ENCODE data around the gene UNC13B.
"Not testable (repeated sequence)": the region's sequence is repeated elsewhere in the genome, so short reads cannot be mapped to it uniquely, and the experiment has no call there.

UNC13B gene

DNA sequence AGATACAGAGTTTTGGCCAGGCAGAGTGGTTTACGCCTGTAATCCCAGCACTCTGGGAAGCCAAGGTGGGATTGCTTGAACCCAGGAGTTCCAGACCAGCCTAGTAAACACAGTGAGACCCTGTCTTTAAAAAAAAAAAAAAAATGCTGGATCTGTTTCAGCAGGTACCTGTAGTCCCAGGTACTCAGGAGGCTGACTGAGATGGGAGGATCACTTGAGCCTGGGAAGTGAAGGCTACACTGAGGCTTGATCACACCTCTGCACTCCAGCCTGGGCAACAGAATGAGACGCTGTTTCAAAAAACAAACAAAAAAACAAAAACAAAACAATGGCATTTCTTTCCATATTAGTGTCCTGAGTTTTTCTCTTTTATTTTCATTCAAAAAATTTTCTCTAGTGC is 19.0 kb downstream of the UNC13B start:
- Histone ChIP-seq H3K36me3 (ENCODE audit: control insufficient read depth in 4 of 4, insufficient read depth in 4 of 4, low read length in 3 of 4) (no peaks in the 10 kb centered on the region), H3K9me3 (ENCODE audit: control extremely low read depth in 1 of 5, control insufficient read depth in 4 of 5, insufficient read depth in 2 of 5, low read depth in 1 of 5, low read length in 4 of 5) (peaks cover 3 to 17% (median 4%) of the 10 kb centered on the region in 5 experiments), H3K4me1 (ENCODE audit: control extremely low read depth in 1 of 4, control insufficient read depth in 4 of 4, insufficient read depth in 4 of 4, low read length in 3 of 4) (no peaks in the 10 kb centered on the region), H3K4me3 (ENCODE audit: control insufficient read depth in 1 of 7, extremely low read depth in 1 of 7, insufficient read depth in 4 of 7, low read depth in 2 of 7, low read length in 6 of 7) (no peak overlapping the region), H3K27ac (ENCODE audit: insufficient read depth in 1 of 2, low read depth in 1 of 2, low read length in 2 of 2, poor library complexity in 1 of 2, severe bottlenecking in 2 of 2) (no peak overlapping the region), H3K27me3 (replicated peaks in 2 of 5; ENCODE audit: control insufficient read depth in 4 of 5, insufficient read depth in 5 of 5, low read length in 4 of 5) (no peaks in the 10 kb centered on the region)
- 100% methylated on average over 1 of the region's 2 CpGs for WGBS (ENCODE audit: insufficient coverage)
- DNase-seq = no peak
- ChIA-PET CTCF (no interaction called here), POLR2A (no interaction called here)

DNA sequence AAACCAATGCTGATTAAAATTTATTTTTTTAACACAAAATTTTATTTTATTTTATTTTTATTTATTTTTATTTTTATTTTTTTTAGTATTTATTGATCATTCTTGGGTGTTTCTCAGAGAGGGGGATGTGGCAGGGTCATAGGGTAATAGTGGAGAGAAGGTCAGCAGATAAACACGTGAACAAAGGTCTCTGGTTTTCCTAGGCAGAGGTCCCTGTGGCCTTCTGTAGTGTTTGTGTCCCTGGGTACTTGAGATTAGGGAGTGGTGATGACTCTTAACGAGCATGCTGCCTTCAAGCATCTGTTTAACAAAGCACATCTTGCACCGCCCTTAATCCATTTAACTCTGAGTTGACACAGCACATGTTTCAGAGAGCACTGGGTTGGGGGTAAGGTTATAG is 20.6 kb downstream of the UNC13B start:
- POLR2A ChIA-PET; H3K27me3 ChIP-seq (replicated peaks in 2 of 5; ENCODE audit: control insufficient read depth in 4 of 5, insufficient read depth in 5 of 5, low read length in 4 of 5); H3K4me3 ChIP-seq (ENCODE audit: control insufficient read depth in 1 of 7, extremely low read depth in 1 of 7, insufficient read depth in 4 of 7, low read depth in 2 of 7, low read length in 6 of 7); H3K27ac ChIP-seq (ENCODE audit: insufficient read depth in 1 of 2, low read depth in 1 of 2, low read length in 2 of 2, poor library complexity in 1 of 2, severe bottlenecking in 2 of 2); H3K36me3 ChIP-seq (ENCODE audit: control insufficient read depth in 4 of 4, insufficient read depth in 4 of 4, low read length in 3 of 4); H3K4me1 ChIP-seq (ENCODE audit: control extremely low read depth in 1 of 4, control insufficient read depth in 4 of 4, insufficient read depth in 4 of 4, low read length in 3 of 4); CTCF ChIA-PET; DNase-seq: not testable (repeated sequence)
- no CpG with 5 or more reads among the region's 3 CpGs for WGBS (ENCODE audit: insufficient coverage)
- peaks cover 3 to 22% (median 4%) of the 10 kb centered on the region in 5 experiments for H3K9me3 ChIP-seq (ENCODE audit: control extremely low read depth in 1 of 5, control insufficient read depth in 4 of 5, insufficient read depth in 2 of 5, low read depth in 1 of 5, low read length in 4 of 5)

DNA sequence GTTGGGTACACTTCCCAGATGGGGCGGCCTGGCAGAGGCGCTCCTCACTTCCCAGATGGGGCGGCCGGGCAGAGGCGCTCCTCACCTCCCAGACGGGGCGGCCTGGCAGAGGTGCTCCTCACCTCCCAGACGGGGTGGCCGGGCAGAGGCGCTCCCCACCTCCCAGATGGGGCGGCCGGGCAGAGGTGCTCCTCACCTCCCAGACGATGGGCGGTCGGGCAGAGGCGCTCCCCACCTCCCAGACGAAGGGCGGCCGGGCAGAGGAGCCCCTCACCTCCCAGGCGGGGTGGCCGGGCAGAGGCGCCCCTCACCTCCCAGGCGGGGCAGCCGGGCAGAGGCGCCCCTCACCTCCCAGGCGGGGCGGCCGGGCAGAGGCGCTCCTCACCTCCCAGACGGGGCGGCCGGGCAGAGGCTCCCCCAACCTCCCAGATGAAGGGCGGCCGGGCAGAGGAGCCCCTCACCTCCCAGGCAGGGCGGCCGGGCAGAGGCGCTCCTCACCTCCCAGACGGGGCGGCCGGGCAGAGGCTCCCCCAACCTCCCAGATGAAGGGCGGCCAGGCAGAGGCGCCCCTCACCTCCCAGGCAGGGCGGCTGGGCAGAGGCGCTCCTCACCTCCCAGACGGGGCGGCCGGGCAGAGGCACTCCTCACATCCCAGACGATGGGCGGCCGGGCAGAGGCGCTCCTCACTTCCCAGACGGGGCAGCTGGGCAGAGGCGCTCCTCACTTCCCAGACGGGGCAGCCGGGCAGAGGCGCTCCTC is 21.4 kb downstream of the UNC13B start:
- H3K27me3 ChIP-seq (replicated peaks in 2 of 5; ENCODE audit: control insufficient read depth in 4 of 5, insufficient read depth in 5 of 5, low read length in 4 of 5); CTCF ChIA-PET; H3K27ac ChIP-seq (ENCODE audit: insufficient read depth in 1 of 2, low read depth in 1 of 2, low read length in 2 of 2, poor library complexity in 1 of 2, severe bottlenecking in 2 of 2); H3K4me1 ChIP-seq (ENCODE audit: control extremely low read depth in 1 of 4, control insufficient read depth in 4 of 4, insufficient read depth in 4 of 4, low read length in 3 of 4); H3K4me3 ChIP-seq (ENCODE audit: control insufficient read depth in 1 of 7, extremely low read depth in 1 of 7, insufficient read depth in 4 of 7, low read depth in 2 of 7, low read length in 6 of 7); DNase-seq; POLR2A ChIA-PET; H3K36me3 ChIP-seq (ENCODE audit: control insufficient read depth in 4 of 4, insufficient read depth in 4 of 4, low read length in 3 of 4): not testable (repeated sequence)
- 97% methylated on average over 39 of the region's 56 CpGs for WGBS (ENCODE audit: insufficient coverage)
- H3K9me3 ChIP-seq (ENCODE audit: control extremely low read depth in 1 of 5, control insufficient read depth in 4 of 5, insufficient read depth in 2 of 5, low read depth in 1 of 5, low read length in 4 of 5) = peaks cover 3 to 22% (median 4%) of the 10 kb centered on the region in 5 experiments

DNA sequence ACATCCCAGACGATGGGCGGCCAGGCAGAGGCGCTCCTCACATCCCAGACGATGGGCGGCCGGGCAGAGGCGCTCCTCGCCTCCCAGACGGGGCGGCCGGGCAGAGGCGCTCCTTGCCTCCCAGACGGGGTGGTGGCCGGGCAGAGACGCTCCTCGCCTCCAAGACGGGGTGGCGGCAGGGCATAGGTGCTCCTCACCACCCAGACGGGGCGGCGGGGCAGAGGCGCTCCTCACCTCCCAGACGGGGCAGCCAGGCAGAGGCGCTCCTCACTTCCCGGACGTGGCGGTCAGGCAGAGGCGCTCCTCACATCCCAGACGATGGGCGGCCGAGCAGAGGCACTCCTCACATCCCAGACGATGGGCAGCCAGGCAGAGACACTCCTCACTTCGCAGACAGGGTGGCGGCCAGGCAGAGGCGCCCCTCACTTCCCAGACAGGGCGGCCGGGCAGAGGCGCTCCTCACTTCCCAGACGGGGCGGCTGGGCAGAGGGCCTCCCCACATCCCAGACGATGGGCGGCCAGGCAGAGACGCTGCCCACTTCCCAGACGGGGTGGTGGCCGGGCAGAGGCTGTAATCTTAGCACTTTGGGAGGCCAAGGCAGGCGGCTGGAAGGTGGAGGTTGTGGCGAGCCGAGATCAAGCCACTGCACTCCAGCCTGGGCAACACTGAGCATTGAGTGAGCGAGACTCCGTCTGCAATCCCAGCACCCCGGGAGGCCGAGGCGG is 22.1 kb downstream of the UNC13B start:
- 99% methylated on average over 43 of the region's 53 CpGs for WGBS (ENCODE audit: insufficient coverage)

DNA sequence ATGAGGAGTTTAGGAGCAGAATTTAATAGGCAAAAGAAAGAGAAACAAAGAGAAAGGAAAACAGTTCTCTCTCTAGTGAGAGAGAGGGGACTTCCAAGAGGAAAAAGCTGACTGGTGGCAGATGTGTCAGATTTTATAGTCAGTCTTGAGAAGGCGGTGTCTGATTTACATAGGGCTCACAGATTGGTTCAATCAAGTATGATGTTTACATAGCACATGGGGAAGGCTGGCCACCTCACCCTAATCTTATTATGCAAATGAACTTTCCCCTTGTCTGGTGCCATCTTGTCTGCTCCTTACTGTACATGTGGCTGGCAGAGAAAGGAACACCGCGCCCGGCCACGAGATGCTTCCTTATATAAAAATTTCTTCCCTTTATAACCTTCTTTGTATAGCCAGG is 24.7 kb downstream of the UNC13B start:
- ChIA-PET POLR2A (no interaction called here), CTCF (no interaction called here)
- Histone ChIP-seq H3K27me3 (replicated peaks in 2 of 5; ENCODE audit: control insufficient read depth in 4 of 5, insufficient read depth in 5 of 5, low read length in 4 of 5) (no peaks in the 10 kb centered on the region), H3K4me1 (ENCODE audit: control extremely low read depth in 1 of 4, control insufficient read depth in 4 of 4, insufficient read depth in 4 of 4, low read length in 3 of 4) (no peaks in the 10 kb centered on the region), H3K4me3 (ENCODE audit: control insufficient read depth in 1 of 7, extremely low read depth in 1 of 7, insufficient read depth in 4 of 7, low read depth in 2 of 7, low read length in 6 of 7) (no peak overlapping the region), H3K27ac (ENCODE audit: insufficient read depth in 1 of 2, low read depth in 1 of 2, low read length in 2 of 2, poor library complexity in 1 of 2, severe bottlenecking in 2 of 2) (no peak overlapping the region), H3K36me3 (ENCODE audit: control insufficient read depth in 4 of 4, insufficient read depth in 4 of 4, low read length in 3 of 4) (no peaks in the 10 kb centered on the region), H3K9me3 (ENCODE audit: control extremely low read depth in 1 of 5, control insufficient read depth in 4 of 5, insufficient read depth in 2 of 5, low read depth in 1 of 5, low read length in 4 of 5) (peaks cover 2 to 29% (median 13%) of the 10 kb centered on the region in 5 experiments)
- WGBS (ENCODE audit: insufficient coverage) = 100% methylated on average over 1 of the region's 5 CpGs
- no peak for DNase-seq

More for the DNA sequence above, 22.1 kb downstream of the UNC13B start:
- POLR2A ChIA-PET; H3K4me1 ChIP-seq (ENCODE audit: control extremely low read depth in 1 of 4, control insufficient read depth in 4 of 4, insufficient read depth in 4 of 4, low read length in 3 of 4); H3K36me3 ChIP-seq (ENCODE audit: control insufficient read depth in 4 of 4, insufficient read depth in 4 of 4, low read length in 3 of 4); H3K27ac ChIP-seq (ENCODE audit: insufficient read depth in 1 of 2, low read depth in 1 of 2, low read length in 2 of 2, poor library complexity in 1 of 2, severe bottlenecking in 2 of 2); H3K4me3 ChIP-seq (ENCODE audit: control insufficient read depth in 1 of 7, extremely low read depth in 1 of 7, insufficient read depth in 4 of 7, low read depth in 2 of 7, low read length in 6 of 7); DNase-seq; H3K27me3 ChIP-seq (replicated peaks in 2 of 5; ENCODE audit: control insufficient read depth in 4 of 5, insufficient read depth in 5 of 5, low read length in 4 of 5); CTCF ChIA-PET: not testable (repeated sequence)
- H3K9me3 ChIP-seq (ENCODE audit: control extremely low read depth in 1 of 5, control insufficient read depth in 4 of 5, insufficient read depth in 2 of 5, low read depth in 1 of 5, low read length in 4 of 5) = peaks cover 3 to 22% (median 4%) of the 10 kb centered on the region in 5 experiments

DNA sequence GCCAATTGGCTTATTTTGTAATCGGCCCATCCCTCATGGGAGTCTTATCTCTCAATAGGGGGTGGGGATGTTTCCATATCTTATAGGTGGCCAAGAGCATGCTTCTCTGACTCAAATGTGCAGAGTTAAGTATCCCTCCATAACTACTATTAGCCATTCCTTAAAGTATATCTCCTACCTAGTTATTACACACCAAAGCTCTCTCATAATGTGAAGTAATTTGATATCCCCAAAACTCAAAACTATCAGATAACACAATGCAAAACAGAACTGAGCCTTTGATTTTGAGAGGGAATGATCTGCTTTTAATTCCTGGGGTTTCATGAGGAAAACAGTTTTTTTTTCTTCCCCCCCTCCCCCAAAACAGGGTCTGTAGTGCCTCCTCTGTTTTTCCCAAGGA is 28.4 kb downstream of the UNC13B start:
- Histone ChIP-seq H3K36me3 (ENCODE audit: control insufficient read depth in 4 of 4, insufficient read depth in 4 of 4, low read length in 3 of 4) (no peaks in the 10 kb centered on the region), H3K27ac (ENCODE audit: insufficient read depth in 1 of 2, low read depth in 1 of 2, low read length in 2 of 2, poor library complexity in 1 of 2, severe bottlenecking in 2 of 2) (no peak overlapping the region), H3K27me3 (replicated peaks in 2 of 5; ENCODE audit: control insufficient read depth in 4 of 5, insufficient read depth in 5 of 5, low read length in 4 of 5) (no peaks in the 10 kb centered on the region), H3K4me1 (ENCODE audit: control extremely low read depth in 1 of 4, control insufficient read depth in 4 of 4, insufficient read depth in 4 of 4, low read length in 3 of 4) (no peaks in the 10 kb centered on the region), H3K9me3 (ENCODE audit: control extremely low read depth in 1 of 5, control insufficient read depth in 4 of 5, insufficient read depth in 2 of 5, low read depth in 1 of 5, low read length in 4 of 5) (peaks cover 5 to 56% (median 25%) of the 10 kb centered on the region in 5 experiments), H3K4me3 (ENCODE audit: control insufficient read depth in 1 of 7, extremely low read depth in 1 of 7, insufficient read depth in 4 of 7, low read depth in 2 of 7, low read length in 6 of 7) (no peak overlapping the region)
- ChIA-PET POLR2A (no interaction called here), CTCF (no interaction called here)
- no peak for DNase-seq
- WGBS (ENCODE audit: insufficient coverage) = no CpG with 5 or more reads among the region's 1 CpG

DNA sequence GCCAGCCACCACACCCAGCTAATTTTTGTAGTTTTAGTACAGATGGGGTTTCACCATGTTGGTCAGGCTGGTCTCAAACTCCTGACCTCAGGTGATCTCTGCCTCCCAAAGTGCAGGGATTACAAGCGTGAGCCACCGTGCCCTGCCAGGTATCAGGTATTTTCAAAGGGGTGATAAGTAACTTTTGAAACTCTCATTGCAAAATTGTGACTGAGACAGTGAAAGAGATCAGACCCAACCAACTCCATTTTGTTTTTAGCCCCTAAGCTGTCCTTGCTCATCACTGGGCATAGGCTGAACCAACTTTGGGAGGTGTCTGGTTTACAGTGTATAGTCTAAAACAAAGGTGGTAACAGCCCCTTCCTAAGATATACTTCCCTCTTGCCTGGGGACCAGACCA is 29.3 kb downstream of the UNC13B start:
- no peaks in the 10 kb centered on the region for H3K4me1 ChIP-seq (ENCODE audit: control extremely low read depth in 1 of 4, control insufficient read depth in 4 of 4, insufficient read depth in 4 of 4, low read length in 3 of 4)
- POLR2A ChIA-PET = no interaction called here
- no peak for DNase-seq
- H3K36me3 ChIP-seq (ENCODE audit: control insufficient read depth in 4 of 4, insufficient read depth in 4 of 4, low read length in 3 of 4) = no peaks in the 10 kb centered on the region
- 90% methylated on average over 2 of the region's 2 CpGs for WGBS (ENCODE audit: insufficient coverage)
- H3K27ac ChIP-seq (ENCODE audit: insufficient read depth in 1 of 2, low read depth in 1 of 2, low read length in 2 of 2, poor library complexity in 1 of 2, severe bottlenecking in 2 of 2) = no peak overlapping the region
- no peaks in the 10 kb centered on the region for H3K27me3 ChIP-seq (replicated peaks in 2 of 5; ENCODE audit: control insufficient read depth in 4 of 5, insufficient read depth in 5 of 5, low read length in 4 of 5)
- no peak overlapping the region for H3K4me3 ChIP-seq (ENCODE audit: control insufficient read depth in 1 of 7, extremely low read depth in 1 of 7, insufficient read depth in 4 of 7, low read depth in 2 of 7, low read length in 6 of 7)
- peaks cover 5 to 51% (median 25%) of the 10 kb centered on the region in 5 experiments for H3K9me3 ChIP-seq (ENCODE audit: control extremely low read depth in 1 of 5, control insufficient read depth in 4 of 5, insufficient read depth in 2 of 5, low read depth in 1 of 5, low read length in 4 of 5)
- CTCF ChIA-PET = no interaction called here

Data from common myeloid progenitor, CD34-positive (primary cell).